Sigmoid colon (tissue), 7 donors: ENCODE data around the gene DCAF5. TPM values are rescaled to one million over a fixed set of nuclear protein-coding genes. Genes with fewer than 3 reads are reported as not detected.

Experiments
- DNase-seq: peaks from one replicate; pipeline ENCODE4 v3.0.0-alpha.2; 2019
- H3K27ac ChIP-seq, 4 donors: fragments of 200-600 bp; sonication (generic); one replicate each; pipeline ENCODE4 v1.5.1; 2016 to 2019; ENCODE audit warnings: mild to moderate bottlenecking in 1 of 4
- H3K27me3 ChIP-seq, 3 donors: fragments of 200-600 bp; sonication (generic); one replicate each; pipeline ENCODE4 v1.5.1; 2019; ENCODE audit warnings: mild to moderate bottlenecking in 1 of 3
- H3K36me3 ChIP-seq, 4 donors: fragments of 200-600 bp; sonication (generic); one replicate each; pipeline ENCODE4 v1.5.1; 2016 to 2019
- H3K4me1 ChIP-seq, 4 donors: fragments of 200-600 bp; sonication (generic); one replicate each; pipeline ENCODE4 v1.5.1; 2017 to 2019
- H3K4me3 ChIP-seq, 4 donors: fragments of 200-600 bp; sonication (generic); one replicate each; pipeline ENCODE4 v1.5.1; 2017 to 2019; ENCODE audit warnings: mild to moderate bottlenecking in 2 of 4, moderate library complexity in 1 of 4
- H3K9me3 ChIP-seq, 4 donors: fragments of 200-600 bp in 3 of 4; sonication (generic) in 3 of 4; one replicate each; pipeline versions ENCODE4 v1.5.1 to v1.6.1; 2013 to 2019
- CTCF ChIP-seq, 4 experiments: fragments of 450-650 bp in 3 of 4; fragments of 200-600 bp in 1 of 4; IDR thresholded peaks; one replicate each; pipeline ENCODE4 v1.5.1; 2016 to 2019; ENCODE audit warnings: antibody characterized with exemption in 4 of 4, mild to moderate bottlenecking in 3 of 4, moderate library complexity in 2 of 4
- EP300 ChIP-seq, 4 donors: sonication (generic); formaldehyde crosslinking; IDR thresholded peaks; one replicate each; pipeline ENCODE4 v1.6.1; 2017; ENCODE audit warnings: antibody characterized with exemption in 4 of 4
- POLR2A ChIP-seq, 2 donors: fragments of 450-650 bp; IDR thresholded peaks; one replicate each; pipeline ENCODE4 v1.6.1; 2016; ENCODE audit warnings: antibody characterized with exemption in 2 of 2, mild to moderate bottlenecking in 2 of 2, moderate library complexity in 2 of 2
- POLR2AphosphoS5 ChIP-seq, 4 donors: sonication (generic); formaldehyde crosslinking; IDR thresholded peaks; one replicate each; pipeline ENCODE4 v1.6.1; 2017; ENCODE audit warnings: antibody characterized with exemption in 4 of 4
- WGBS, 2 donors: extraction: QIAGEN DNeasy Blood & Tissue Kit; methylation state at CpG; one replicate each; pipeline ENCODE4 v1.1.7; 2013; 5-methylcytosine and 5-hydroxymethylcytosine counted together
- intact Hi-C: fragments of 100-400 bp; cut with DNase I; formaldehyde crosslinking; loops from one replicate; pipeline ENCODE4 v1.15.1; 2023
- polyA plus RNA-seq, 3 donors: library from polyadenylated mRNA; stranded (reverse); fragments of 200-250 nt; gene quantifications; one replicate each; pipeline ENCODE4 v1.2.3, GENCODE V29; 2013
- total RNA-seq, 4 donors: library from RNA; depleted of rRNA; stranded (reverse); fragments of >200 nt; gene quantifications; one replicate each; pipeline ENCODE4 v1.1.0, GENCODE V29; 2016
- donor health status: healthy with polysubstance abuse.
- donor health status: Bipolar disorder and iron deficiency.
- donor health status: healthy.

The DCAF5 gene
- total and polyA plus RNA-seq, 7 donors, result 13.2 to 56.8 (median 36.4) TPM

- intact Hi-C loops, result loop anchor here (10.0 kb wide), 1 partner anchor 1282 kb away; no protein-coding TSS in a partner anchor
- TF ChIP-seq CTCF (IDR thresholded peaks at IDR 0.05) (no peak), EP300 (IDR thresholded peaks at IDR 0.05) (no peak), POLR2AphosphoS5 (IDR thresholded peaks at IDR 0.05) (no peak), POLR2A (IDR thresholded peaks at IDR 0.05) (no peak)
- Histone ChIP-seq H3K27ac (no peak overlapping the region), H3K4me3 (no peak overlapping the region), H3K9me3 (no peaks in the 10 kb centered on the region), H3K4me1 (no peaks in the 10 kb centered on the region), H3K36me3 (peaks cover 4 to 76% (median 24%) of the 10 kb centered on the region in 4 donors), H3K27me3 (no peaks in the 10 kb centered on the region)
- WGBS, 2 donors, result 65 to 71% methylated on average over 6 of the region's 6 CpGs
- DNase-seq, result no peak
These were observed 35.7 kb downstream of the DCAF5 start for GRCh38 chr14:69117020-69117767.

GRCh38 chr14:69115407-69116185, 37.3 kb downstream of the DCAF5 start:
- 51 to 81% methylated on average over 3 of the region's 3 CpGs for WGBS, 2 donors
- Histone ChIP-seq H3K9me3 (no peaks in the 10 kb centered on the region), H3K4me3 (no peak overlapping the region), H3K4me1 (no peaks in the 10 kb centered on the region), H3K27ac (no peak overlapping the region), H3K27me3 (no peaks in the 10 kb centered on the region), H3K36me3 (peaks cover 4 to 67% (median 24%) of the 10 kb centered on the region in 4 donors)
- intact Hi-C loops, result loop anchor here (10.0 kb wide), 1 partner anchor 1281 kb away; no protein-coding TSS in a partner anchor
- no peak for DNase-seq
- no peak for TF ChIP-seq POLR2AphosphoS5 (IDR thresholded peaks at IDR 0.05)
- no peak for TF ChIP-seq POLR2A (IDR thresholded peaks at IDR 0.05)
- TF ChIP-seq CTCF (IDR thresholded peaks at IDR 0.05), result no peak
- no peak for TF ChIP-seq EP300 (IDR thresholded peaks at IDR 0.05)

GRCh38 chr14:69114763-69115162, 38.2 kb downstream of the DCAF5 start:
- TF ChIP-seq CTCF (IDR thresholded peaks at IDR 0.05), result no peak
- no peak for TF ChIP-seq POLR2A (IDR thresholded peaks at IDR 0.05)
- TF ChIP-seq EP300 (IDR thresholded peaks at IDR 0.05), result no peak
- TF ChIP-seq POLR2AphosphoS5 (IDR thresholded peaks at IDR 0.05), result no peak
- H3K27ac ChIP-seq, result no peak overlapping the region
- H3K4me3 ChIP-seq, result no peak overlapping the region
- H3K4me1 ChIP-seq, result no peaks in the 10 kb centered on the region
- no peaks in the 10 kb centered on the region for H3K27me3 ChIP-seq
- peaks cover 4 to 68% (median 25%) of the 10 kb centered on the region in 4 donors for H3K36me3 ChIP-seq
- H3K9me3 ChIP-seq, result no peaks in the 10 kb centered on the region
- 92% methylated on average over 2 of the region's 2 CpGs for WGBS, 2 donors
- no peak for DNase-seq
- intact Hi-C loops, result loop anchor here (10.0 kb wide), 1 partner anchor 1280 kb away; no protein-coding TSS in a partner anchor

- 48 to 83% methylated on average over 3 of the region's 3 CpGs for WGBS, 2 donors
- no peaks in the 10 kb centered on the region for H3K27me3 ChIP-seq
- no peaks in the 10 kb centered on the region for H3K4me1 ChIP-seq
- no peaks in the 10 kb centered on the region for H3K9me3 ChIP-seq
- peaks cover 0 to 31% (median 3%) of the 10 kb centered on the region in 4 donors for H3K36me3 ChIP-seq
- H3K4me3 ChIP-seq, result no peak overlapping the region
- TF ChIP-seq EP300 (IDR thresholded peaks at IDR 0.05) (no peak), CTCF (IDR thresholded peaks at IDR 0.05) (no peak), POLR2AphosphoS5 (IDR thresholded peaks at IDR 0.05) (no peak), POLR2A (IDR thresholded peaks at IDR 0.05) (no peak)
- DNase-seq, result no peak
- peak overlapping the region in 1 of 4 donors; percentile 62 for H3K27ac ChIP-seq
- intact Hi-C loops, result loop anchor here (1.0 kb wide), 1 partner anchor 245 kb away; no protein-coding TSS in a partner anchor
These were observed 44.6 kb downstream of the DCAF5 start for GRCh38 chr14:69108358-69108757.
